GM21447 (cell line): ENCODE data around the gene CRYBG3.

Source experiments
- ATAC-seq: cut with Tn5 transposase; IDR thresholded peaks from one replicate; pipeline ENCODE4 v1.9.1; 2021; ENCODE audit not compliant: unreplicated experiment

Gene CRYBG3

GRCh38 chr3:97970956-97971620, 149.3 kb downstream of the CRYBG3 start:
- no peak for ATAC-seq

GRCh38 chr3:97971679-97972567, 150.1 kb downstream of the CRYBG3 start, which contains the start of gene RIOX2:
Gene RIOX2, minus strand, starts transcription at chr3:97972431. Its CDS starts 4,838 bp downstream, at chr3:97967593.
- ATAC-seq = peak; percentile 90

- no peak for ATAC-seq
These were observed 151.2 kb downstream of the CRYBG3 start for GRCh38 chr3:97972976-97973375.

GRCh38 chr3:97974996-97975395, 153.2 kb downstream of the CRYBG3 start:
- ATAC-seq = no peak

- ATAC-seq = no peak
These were observed 153.7 kb downstream of the CRYBG3 start for GRCh38 chr3:97975466-97975865.

GRCh38 chr3:97979610-97980009, 157.8 kb downstream of the CRYBG3 start:
- no peak for ATAC-seq

- no peak for ATAC-seq
These were observed 160.1 kb downstream of the CRYBG3 start for GRCh38 chr3:97981886-97982285.

GRCh38 chr3:97983933-97984491, 162.2 kb downstream of the CRYBG3 start:
- ATAC-seq = no peak

GRCh38 chr3:97987306-97987705, 165.5 kb downstream of the CRYBG3 start:
- no peak for ATAC-seq

GRCh38 chr3:97988784-97989568, 167.2 kb downstream of the CRYBG3 start:
- no peak for ATAC-seq

- no peak for ATAC-seq
These were observed 168.9 kb downstream of the CRYBG3 start for GRCh38 chr3:97990624-97991292.

GRCh38 chr3:97991293-97991682, 169.5 kb downstream of the CRYBG3 start:
- no peak for ATAC-seq

GRCh38 chr3:97992547-97993173, 170.8 kb downstream of the CRYBG3 start:
- no peak for ATAC-seq

GRCh38 chr3:97993526-97993925, 171.7 kb downstream of the CRYBG3 start:
- no peak for ATAC-seq

GRCh38 chr3:97994328-97994945, 172.6 kb downstream of the CRYBG3 start:
- ATAC-seq = no peak
